22Rv1 (cell line): ENCODE measurements around the gene WDR76.

ENCODE experiments used
- CTCF ChIP-seq: fragments of 450-650 bp; IDR thresholded peaks from 2 replicates; pipeline ENCODE4 v1.5.1; 2017; ENCODE audit warnings: mild to moderate bottlenecking
- ZFX ChIP-seq: fragments of 450-650 bp; IDR thresholded peaks from 2 replicates; pipeline ENCODE4 v1.6.1; 2017; ENCODE audit warnings: antibody characterized with exemption, borderline replicate concordance

- TF ChIP-seq CTCF = no peak
- TF ChIP-seq ZFX = no peak
These were observed 56.8 kb downstream of the WDR76 start for GRCh38 chr15:43883571-43883970.
